Activated CD4-positive, alpha-beta memory T cell treated with anti-CD3 and anti-CD28 coated beads for 36 hours (primary cell): ENCODE results near the gene SLC24A4. TPM values are rescaled to one million over a fixed set of nuclear protein-coding genes. Genes with fewer than 3 reads are reported as not detected.

Experiments used
- CTCF ChIA-PET: fragments of 350-600 bp; sonication (Branson Sonifier 250); formaldehyde crosslinking; loops from one replicate; lab custom pipeline; 2021; ENCODE audit warnings: antibody characterized with exemption, inconsistent platforms; lab: Charles Lee
- POLR2A ChIA-PET: fragments of 350-600 bp; sonication (Branson Sonifier 250); formaldehyde crosslinking; loops from one replicate; lab custom pipeline; 2021; ENCODE audit warnings: antibody characterized with exemption; lab: Charles Lee
- DNase-seq: peaks from one replicate; pipeline ENCODE4 v3.0.0-alpha.2; 2020
- H3K27ac Mint-ChIP-seq: one replicate; pipeline ENCODE4 v1.8.0; 2021; ENCODE audit warnings: mixed read lengths
- H3K27me3 Mint-ChIP-seq: one replicate; pipeline ENCODE4 v1.8.0; 2021; ENCODE audit warnings: mixed read lengths
- H3K36me3 Mint-ChIP-seq: one replicate; pipeline ENCODE4 v1.8.0; 2021; ENCODE audit warnings: mixed read lengths
- H3K4me1 Mint-ChIP-seq: one replicate; pipeline ENCODE4 v1.8.0; 2021; ENCODE audit warnings: low read depth, mixed read lengths
- H3K4me3 Mint-ChIP-seq: one replicate; pipeline ENCODE4 v1.8.0; 2021; ENCODE audit warnings: mild to moderate bottlenecking, mixed read lengths
- H3K9me3 Mint-ChIP-seq: one replicate; pipeline ENCODE4 v1.8.0; 2021; ENCODE audit warnings: mixed read lengths
- intact Hi-C: fragments of 100-400 bp; cut with micrococcal nuclease; formaldehyde crosslinking; loops from one replicate; pipeline ENCODE4 v1.15.1; 2023
- total RNA-seq, 2 experiments: library from RNA; stranded (reverse); gene quantifications; one replicate each; pipeline ENCODE4 v1.2.3, GENCODE V29; 2021

Gene SLC24A4
- total RNA-seq, 2 experiments from 2014 or later, result not detected

DNA sequence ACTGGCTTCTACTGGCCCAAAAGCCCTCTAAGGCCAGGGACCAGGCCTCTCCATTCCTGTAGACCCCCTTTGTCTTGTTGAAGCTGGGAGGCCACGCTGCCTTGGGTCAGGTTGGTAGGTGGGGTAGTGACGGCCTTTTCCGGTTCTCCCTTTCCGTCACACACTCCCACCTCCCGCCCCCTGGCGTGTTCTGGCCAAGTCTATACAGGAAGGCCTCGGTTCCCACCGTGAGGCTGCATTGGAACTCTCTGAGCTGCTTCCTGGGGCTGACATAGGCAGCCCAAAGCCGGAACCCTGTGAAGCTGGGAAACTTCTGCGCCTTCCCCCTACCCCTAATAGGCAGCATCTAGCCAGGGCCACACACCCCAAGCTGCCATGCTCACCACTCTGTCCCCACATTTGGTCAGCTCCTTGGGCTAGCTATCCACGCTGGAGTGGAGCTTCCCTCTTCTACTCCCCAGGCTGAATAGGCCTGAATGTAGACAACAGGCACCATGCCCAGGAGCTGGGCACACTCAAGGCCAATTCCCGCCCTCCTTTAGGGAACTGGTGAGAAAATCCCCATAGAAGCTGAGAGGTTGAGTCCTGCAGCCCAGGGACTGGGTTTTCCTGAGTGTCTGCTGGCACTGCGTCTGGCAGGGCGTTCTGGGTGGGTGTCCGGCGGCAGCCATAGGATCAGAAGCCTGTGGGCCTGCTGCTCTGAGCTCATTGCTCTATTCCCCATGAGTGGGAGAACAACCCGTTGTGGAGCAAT lies 226.3 kb downstream of the SLC24A4 start:
- Mint-ChIP-seq H3K9me3 (no peaks in the 10 kb centered on the region), H3K4me3 (no peak overlapping the region), H3K27me3 (peaks cover 3% of the 10 kb centered on the region), H3K4me1 (peaks cover 13% of the 10 kb centered on the region), H3K36me3 (no peaks in the 10 kb centered on the region), H3K27ac (no peak overlapping the region)
- POLR2A ChIA-PET, result interaction anchor here (1.2 kb wide), 1 partner anchor 36 kb away, joined by 3 read pairs; no protein-coding TSS in a partner anchor
- intact Hi-C loops, result no loop called here
- CTCF ChIA-PET, result interaction anchor here (0.7 to 3.1 kb wide), 8 partner anchors 64 to 409 kb away, joined by 3 to 12 read pairs (median 4); no protein-coding TSS in a partner anchor
- no peak for DNase-seq

DNA sequence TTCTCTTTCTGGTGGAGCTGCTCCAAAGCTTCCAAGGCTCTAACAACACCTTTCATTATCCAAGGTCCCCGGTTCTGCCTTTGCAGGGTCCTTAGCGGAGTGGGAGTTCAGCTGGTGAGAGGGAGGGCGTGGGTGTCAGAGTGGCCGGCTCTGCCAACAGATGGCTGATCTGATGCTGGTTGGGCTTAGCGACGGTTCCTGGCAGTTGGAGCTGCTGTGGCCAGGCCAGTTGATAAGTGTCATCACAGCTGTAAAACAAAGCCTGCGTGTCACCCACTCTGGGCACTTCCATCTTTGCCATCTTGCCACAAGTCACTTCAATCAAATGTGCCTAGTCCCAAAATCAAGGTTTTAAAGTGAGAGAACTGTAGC lies 226.9 kb downstream of the SLC24A4 start:
- intact Hi-C loops, result loop anchor here (5.0 kb wide), 1 partner anchor 37 kb away; no protein-coding TSS in a partner anchor
- Mint-ChIP-seq H3K4me3 (no peak overlapping the region), H3K27me3 (peaks cover 3% of the 10 kb centered on the region), H3K27ac (no peak overlapping the region), H3K36me3 (no peaks in the 10 kb centered on the region), H3K4me1 (peaks cover 13% of the 10 kb centered on the region), H3K9me3 (no peaks in the 10 kb centered on the region)
- no peak for DNase-seq
- CTCF ChIA-PET, result interaction anchor here (0.9 to 3.1 kb wide), 6 partner anchors 64 to 165 kb away, joined by 3 to 12 read pairs (median 4); no protein-coding TSS in a partner anchor
- POLR2A ChIA-PET, result interaction anchor here (1.2 kb wide), 1 partner anchor 35 kb away, joined by 3 read pairs; no protein-coding TSS in a partner anchor

Other genes with a start within 250 kb of the SLC24A4 start
- gene ATXN3, start 216.6 kb upstream of the SLC24A4 start, total RNA-seq, result 10 to 100 TPM; 30.8 to 31.6 TPM
- gene NDUFB1, start 201.5 kb upstream of the SLC24A4 start, total RNA-seq, result 100 to 1,000 TPM; 131 to 143 TPM
- gene CPSF2, start 201.2 kb upstream of the SLC24A4 start, total RNA-seq, result 100 to 1,000 TPM; 100 to 105 TPM
- gene RIN3, start 190.6 kb downstream of the SLC24A4 start, total RNA-seq, result 10 to 100 TPM; 17.5 to 18.8 TPM